D341Med (cell line): Measurements from ENCODE around the gene SERTAD2.

ENCODE experiments used
- DNase-seq: peaks from one replicate; pipeline ENCODE4 v3.0.0; 2012; ENCODE audit warnings: low spot score

The SERTAD2 gene

GRCh38 chr2:64607381-64608304, 46.1 kb downstream of the SERTAD2 start:
- DNase-seq: no peak

- no peak for DNase-seq
These were observed 47.0 kb downstream of the SERTAD2 start for GRCh38 chr2:64606479-64607363.

- DNase-seq: no peak
These were observed 47.7 kb downstream of the SERTAD2 start for GRCh38 chr2:64605991-64606478.

GRCh38 chr2:64605026-64605471, 48.7 kb downstream of the SERTAD2 start:
- DNase-seq: no peak

GRCh38 chr2:64604155-64604554, 49.6 kb downstream of the SERTAD2 start:
- no peak for DNase-seq

- no peak for DNase-seq
These were observed 51.3 kb downstream of the SERTAD2 start for GRCh38 chr2:64602436-64602835.

GRCh38 chr2:64601785-64602391, 51.8 kb downstream of the SERTAD2 start:
- DNase-seq: no peak

GRCh38 chr2:64601034-64601754, 52.5 kb downstream of the SERTAD2 start:
- no peak for DNase-seq

- DNase-seq: no peak
These were observed 54.2 kb downstream of the SERTAD2 start for GRCh38 chr2:64599469-64599868.

- DNase-seq: no peak
These were observed 55.5 kb downstream of the SERTAD2 start for GRCh38 chr2:64598226-64598625.

GRCh38 chr2:64595397-64596176, 58.1 kb downstream of the SERTAD2 start:
- DNase-seq: peak; percentile 55

GRCh38 chr2:64594226-64594989, 59.3 kb downstream of the SERTAD2 start:
- no peak for DNase-seq

GRCh38 chr2:64593035-64593655, 60.6 kb downstream of the SERTAD2 start:
- no peak for DNase-seq

- DNase-seq: no peak
These were observed 62.5 kb downstream of the SERTAD2 start for GRCh38 chr2:64591188-64591587.

- no peak for DNase-seq
These were observed 66.2 kb downstream of the SERTAD2 start for GRCh38 chr2:64587561-64587960.

GRCh38 chr2:64586883-64587481, 66.7 kb downstream of the SERTAD2 start:
- no peak for DNase-seq

- no peak for DNase-seq
These were observed 67.7 kb downstream of the SERTAD2 start for GRCh38 chr2:64586054-64586453.

GRCh38 chr2:64582774-64583340, 70.9 kb downstream of the SERTAD2 start:
- DNase-seq: no peak
